GM12892 (cell line): ENCODE data around the gene PRR20G.

Source experiments
- POLR2A ChIP-seq: IDR thresholded peaks from 2 replicates; pipeline ENCODE4 v1.6.1; 2011; ENCODE audit warnings: low read depth, low read length, control low read depth
- POLR2AphosphoS5 ChIP-seq: IDR thresholded peaks from 2 replicates; pipeline ENCODE4 v1.6.1; 2011; ENCODE audit warnings: low read depth, low read length, control low read depth

- TF ChIP-seq POLR2A (no peak), POLR2AphosphoS5 (no peak)
Observed at GRCh38 chr3:127316685-127317084, 28.8 kb upstream of the PRR20G start.
